Psoas muscle (tissue), 8 donors: ENCODE data around the gene XCL2. TPM values are rescaled to one million over a fixed set of nuclear protein-coding genes. Genes with fewer than 3 reads are reported as not detected.

Source experiments
- ATAC-seq, 4 donors: fragments of 200-7000 bp; cut with Tn5 transposase; one replicate each; pipeline ENCODE4 v1.9.1; 2020; ENCODE audit warnings: moderate library complexity in 3 of 4, mild to moderate bottlenecking in 2 of 4
- DNase-seq, 2 donors: peaks; one replicate each; pipeline ENCODE4 v3.0.0-alpha.2; 2020
- H3K27ac ChIP-seq: fragments of 200-600 bp; one replicate; pipeline ENCODE4 v1.8.0; 2022
- H3K27me3 ChIP-seq, 3 donors: fragments of 200-600 bp in 1 of 3; one replicate each; pipeline versions ENCODE4 v1.6.1 to v1.8.0; 2013 to 2022; ENCODE audit warnings: low read length in 2 of 3, mild to moderate bottlenecking in 2 of 3, moderate library complexity in 1 of 3; ENCODE audit not compliant: insufficient read depth in 3 of 3
- H3K36me3 ChIP-seq, 2 donors: fragments of 200-600 bp in 1 of 2; one replicate each; pipeline versions ENCODE4 v1.6.1 to v1.8.0; 2013 to 2022; ENCODE audit warnings: low read depth in 1 of 2, mild to moderate bottlenecking in 1 of 2, moderate library complexity in 1 of 2; ENCODE audit not compliant: insufficient read depth in 1 of 2
- H3K4me1 ChIP-seq: fragments of 200-600 bp; one replicate; pipeline ENCODE4 v1.8.0; 2022
- H3K4me3 ChIP-seq: fragments of 200-600 bp; one replicate; pipeline ENCODE4 v1.8.0; 2022; ENCODE audit warnings: mild to moderate bottlenecking
- H3K9me3 ChIP-seq: fragments of 200-600 bp; one replicate; pipeline ENCODE4 v1.8.0; 2022
- CTCF ChIP-seq: fragments of 200-600 bp; IDR thresholded peaks from one replicate; pipeline ENCODE4 v1.8.0; 2022; ENCODE audit warnings: antibody characterized with exemption
- WGBS, 3 donors: extraction: QIAGEN DNeasy Blood & Tissue Kit; methylation state at CpG; one replicate each; pipeline versions ENCODE4 v1.1.6 to v1.1.7; 2013; 5-methylcytosine and 5-hydroxymethylcytosine counted together
- intact Hi-C, 2 donors: fragments of 100-400 bp; cut with DNase I; formaldehyde crosslinking; loops; one replicate each; pipeline versions ENCODE4 v1.11.0 to v1.14.2; 2022
- polyA plus RNA-seq, 3 donors: library from polyadenylated mRNA; stranded (reverse); fragments of 200-250 nt; gene quantifications; one replicate each; pipeline ENCODE4 v1.2.3, GENCODE V29; 2013
- total RNA-seq, 4 donors: library from RNA; stranded (reverse); fragmentation: NEBNext Ultra II Directional in 2 of 4; extraction: Animal tissue kit (Norgen Biotek cat#: 25700) in 2 of 4; gene quantifications; one replicate each; pipeline versions ENCODE4 v1.2.1 to v1.2.4, GENCODE V29; 2021 to 2023
- donor health status: healthy with polysubstance abuse.
- donor health status: DM: no; HTN: no; CAD: no; lungs with moderate emphysema.
- donor health status: Bipolar disorder and iron deficiency.
- donor health status: healthy.
- donor health status: DM: yes; HTN: yes; CAD: no.
- donor health status: DM: no; HTN: no; CAD: no.
- donor health status: DM: no; HTN: no; CAD: no.
- donor health status: DM: yes; HTN: yes; CAD: no.

The XCL2 gene
- total and polyA plus RNA-seq, 7 donors, result not detected

GRCh38 chr1:168520832-168521231 lies 23.0 kb downstream of the XCL2 start:
- Histone ChIP-seq H3K27ac (no peak overlapping the region), H3K9me3 (no peaks in the 10 kb centered on the region), H3K36me3 (no peaks in the 10 kb centered on the region), H3K4me1 (no peaks in the 10 kb centered on the region), H3K27me3 (no peaks in the 10 kb centered on the region), H3K4me3 (no peak overlapping the region)
- 77 to 86% (median 80%) methylated on average over 4 of the region's 4 CpGs for WGBS, 3 donors
- DNase-seq, result no peak
- no peak for TF ChIP-seq CTCF
- intact Hi-C loops, result no loop called here
- ATAC-seq, result no peak

GRCh38 chr1:168520052-168520751 lies 23.6 kb downstream of the XCL2 start:
- intact Hi-C loops, result no loop called here
- ATAC-seq, result no peak

DNA sequence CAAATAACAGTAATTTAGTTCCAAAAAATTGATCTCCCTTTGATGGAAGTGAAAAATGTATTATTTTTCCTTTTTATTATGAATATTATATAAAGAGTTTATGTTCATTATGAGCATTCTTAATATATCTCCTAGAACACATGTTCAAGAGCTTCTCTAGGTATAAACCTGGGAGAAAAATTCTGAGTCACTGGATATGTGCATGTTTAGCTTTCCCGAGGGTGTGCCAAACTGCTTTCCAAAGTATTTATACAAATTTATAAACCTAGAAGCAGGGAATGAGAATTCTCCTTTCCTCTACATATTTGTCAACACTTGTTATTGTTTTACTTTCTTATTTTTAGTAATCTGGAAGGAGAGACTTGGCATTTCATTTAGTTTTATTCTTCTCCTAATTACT lies 25.0 kb downstream of the XCL2 start:
- H3K9me3 ChIP-seq, result no peaks in the 10 kb centered on the region
- no peaks in the 10 kb centered on the region for H3K27me3 ChIP-seq
- no peak overlapping the region for H3K27ac ChIP-seq
- ATAC-seq (no peak), DNase-seq (no peak)
- no peaks in the 10 kb centered on the region for H3K4me1 ChIP-seq
- H3K36me3 ChIP-seq, result no peaks in the 10 kb centered on the region
- H3K4me3 ChIP-seq, result no peak overlapping the region
- no peak for TF ChIP-seq CTCF
- intact Hi-C loops, result no loop called here
- WGBS, 3 donors, result 78 to 89% (median 82%) methylated on average over 1 of the region's 1 CpG

More at GRCh38 chr1:168520052-168520751, 23.6 kb downstream of the XCL2 start:
- no peak for TF ChIP-seq CTCF
- H3K27me3 ChIP-seq, result no peaks in the 10 kb centered on the region
- H3K27ac ChIP-seq, result no peak overlapping the region
- WGBS, 3 donors, result 59 to 78% (median 66%) methylated on average over 6 of the region's 6 CpGs
- H3K9me3 ChIP-seq, result no peaks in the 10 kb centered on the region
- no peaks in the 10 kb centered on the region for H3K36me3 ChIP-seq
- DNase-seq, result no peak
- H3K4me3 ChIP-seq, result no peak overlapping the region
- no peaks in the 10 kb centered on the region for H3K4me1 ChIP-seq

GRCh38 chr1:168518201-168518689 lies 25.6 kb downstream of the XCL2 start:
- H3K27ac ChIP-seq, result no peak overlapping the region
- H3K4me3 ChIP-seq, result no peak overlapping the region
- no peak for TF ChIP-seq CTCF
- ATAC-seq, result no peak
- H3K27me3 ChIP-seq, result no peaks in the 10 kb centered on the region
- no peaks in the 10 kb centered on the region for H3K36me3 ChIP-seq
- 88 to 94% (median 94%) methylated on average over 4 of the region's 4 CpGs for WGBS, 3 donors
- no peak for DNase-seq
- intact Hi-C loops, result no loop called here
- H3K9me3 ChIP-seq, result no peaks in the 10 kb centered on the region
- H3K4me1 ChIP-seq, result no peaks in the 10 kb centered on the region

GRCh38 chr1:168514455-168514854 lies 29.3 kb downstream of the XCL2 start:
- H3K4me1 ChIP-seq, result no peaks in the 10 kb centered on the region
- no peaks in the 10 kb centered on the region for H3K9me3 ChIP-seq
- 72 to 86% (median 77%) methylated on average over 2 of the region's 2 CpGs for WGBS, 3 donors
- no peak overlapping the region for H3K27ac ChIP-seq
- no peak for ATAC-seq
- TF ChIP-seq CTCF, result no peak
- no peaks in the 10 kb centered on the region for H3K27me3 ChIP-seq
- no peak overlapping the region for H3K4me3 ChIP-seq
- intact Hi-C loops, result no loop called here
- no peaks in the 10 kb centered on the region for H3K36me3 ChIP-seq
- no peak for DNase-seq
